ENCODE data around the gene RALGDS.

RALGDS gene

GRCh38 chr9:133119846-133120500 lies 1.1 kb downstream of the RALGDS start:
- H3K27me3 Mint-ChIP-seq = no peaks in the 10 kb centered on the region
- no peaks in the 10 kb centered on the region for H3K9me3 Mint-ChIP-seq
- H3K27ac Mint-ChIP-seq = peak overlapping the region; percentile 65
- H3K36me3 Mint-ChIP-seq (ENCODE audit: low read depth) = no peaks in the 10 kb centered on the region
- peaks cover 87% of the 10 kb centered on the region for H3K4me1 Mint-ChIP-seq (ENCODE audit: low read depth)
- H3K4me3 Mint-ChIP-seq = peak overlapping the region; percentile 79

DNA sequence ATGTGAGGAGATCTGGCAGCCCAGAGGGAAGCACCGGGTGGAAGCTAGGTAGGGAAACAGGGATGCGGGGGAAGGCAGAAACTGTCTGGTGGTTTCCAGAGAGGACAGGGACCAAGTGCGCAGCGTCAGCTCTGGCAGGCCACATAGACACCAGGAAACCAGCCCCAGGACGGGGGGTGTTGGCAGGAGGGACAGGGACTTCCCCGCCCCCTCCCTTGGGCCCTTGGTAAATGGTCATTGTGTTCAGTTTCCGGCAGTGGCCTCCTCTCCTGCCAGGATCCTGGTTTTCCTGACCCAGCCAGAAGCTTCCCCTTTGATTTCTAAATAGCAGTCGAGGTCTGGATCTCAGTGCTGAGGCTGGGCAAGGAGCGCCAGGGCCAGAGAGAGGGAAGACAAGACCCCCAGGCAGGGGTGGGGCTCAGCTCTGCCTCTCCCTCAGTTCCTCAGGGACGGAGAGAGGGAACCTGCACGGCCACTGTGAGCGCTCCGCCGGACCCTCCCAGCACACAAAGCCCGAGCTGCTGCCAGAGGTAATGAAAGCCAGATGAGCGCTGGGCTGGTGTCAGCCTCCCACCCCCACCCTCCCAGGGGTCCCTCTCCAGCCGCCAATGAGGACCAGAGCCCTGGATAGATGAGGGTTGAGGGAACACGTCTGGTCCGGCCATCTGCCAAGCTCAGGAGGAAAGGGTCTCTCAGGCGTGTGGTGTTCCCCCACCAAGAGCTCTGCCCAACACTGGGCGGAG lies 1.8 kb downstream of the RALGDS start:
- H3K4me3 Mint-ChIP-seq = peak overlapping the region; percentile 79
- peak overlapping the region; percentile 59 for H3K27ac Mint-ChIP-seq
- H3K4me1 Mint-ChIP-seq (ENCODE audit: low read depth) = peaks cover 87% of the 10 kb centered on the region
- H3K9me3 Mint-ChIP-seq = no peaks in the 10 kb centered on the region
- no peaks in the 10 kb centered on the region for H3K36me3 Mint-ChIP-seq (ENCODE audit: low read depth)
- no peaks in the 10 kb centered on the region for H3K27me3 Mint-ChIP-seq

DNA sequence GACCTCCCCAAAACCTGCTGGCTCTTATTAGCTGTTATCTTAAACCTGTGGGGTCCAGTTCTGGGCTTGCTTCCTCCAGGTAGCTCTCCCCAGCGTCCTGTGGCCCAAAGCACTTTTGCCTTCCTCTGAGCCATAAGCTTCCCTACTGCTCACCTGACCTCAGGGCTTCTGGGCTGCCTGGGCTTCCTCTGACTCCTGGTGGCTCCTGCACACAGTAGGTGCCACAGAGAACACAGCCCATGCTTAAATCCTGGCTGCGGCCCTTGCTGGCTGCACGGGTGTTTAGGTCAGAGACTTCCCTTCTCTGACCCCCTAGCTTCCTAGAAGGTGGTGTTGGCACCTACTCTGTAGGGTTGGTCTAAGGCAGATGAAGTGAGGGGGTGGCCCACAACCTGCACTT lies 2.5 kb downstream of the RALGDS start:
- no peaks in the 10 kb centered on the region for H3K9me3 Mint-ChIP-seq
- H3K27me3 Mint-ChIP-seq = no peaks in the 10 kb centered on the region
- H3K27ac Mint-ChIP-seq = peak overlapping the region; percentile 59
- peaks cover 87% of the 10 kb centered on the region for H3K4me1 Mint-ChIP-seq (ENCODE audit: low read depth)
- no peaks in the 10 kb centered on the region for H3K36me3 Mint-ChIP-seq (ENCODE audit: low read depth)
- H3K4me3 Mint-ChIP-seq = peak overlapping the region; percentile 38

DNA sequence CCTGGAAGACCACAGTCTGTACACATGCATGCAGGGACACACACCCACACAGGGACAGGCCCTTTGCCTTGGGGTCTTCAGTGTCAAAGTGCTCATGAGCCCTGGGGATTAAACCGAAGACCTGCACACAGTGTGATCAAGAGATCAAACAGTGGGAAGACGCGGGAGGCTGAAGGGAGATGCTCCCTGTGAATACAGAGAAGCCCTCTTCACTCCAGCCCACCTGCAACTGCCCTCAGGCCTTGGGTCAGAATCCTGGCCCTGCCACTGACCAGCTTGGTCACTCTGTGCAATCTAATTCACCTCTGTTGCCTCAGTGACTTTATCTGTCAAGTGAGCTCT lies 2.9 kb downstream of the RALGDS start:
- Mint-ChIP-seq H3K9me3 (no peaks in the 10 kb centered on the region), H3K4me1 (ENCODE audit: low read depth) (peaks cover 87% of the 10 kb centered on the region), H3K27me3 (no peaks in the 10 kb centered on the region), H3K4me3 (no peak overlapping the region), H3K36me3 (ENCODE audit: low read depth) (no peaks in the 10 kb centered on the region), H3K27ac (no peak overlapping the region)

- Mint-ChIP-seq H3K9me3 (no peaks in the 10 kb centered on the region), H3K27ac (no peak overlapping the region), H3K4me3 (no peak overlapping the region), H3K27me3 (no peaks in the 10 kb centered on the region), H3K36me3 (ENCODE audit: low read depth) (no peaks in the 10 kb centered on the region), H3K4me1 (ENCODE audit: low read depth) (peaks cover 87% of the 10 kb centered on the region)
Observed at GRCh38 chr9:133117271-133118178, 3.5 kb downstream of the RALGDS start.

DNA sequence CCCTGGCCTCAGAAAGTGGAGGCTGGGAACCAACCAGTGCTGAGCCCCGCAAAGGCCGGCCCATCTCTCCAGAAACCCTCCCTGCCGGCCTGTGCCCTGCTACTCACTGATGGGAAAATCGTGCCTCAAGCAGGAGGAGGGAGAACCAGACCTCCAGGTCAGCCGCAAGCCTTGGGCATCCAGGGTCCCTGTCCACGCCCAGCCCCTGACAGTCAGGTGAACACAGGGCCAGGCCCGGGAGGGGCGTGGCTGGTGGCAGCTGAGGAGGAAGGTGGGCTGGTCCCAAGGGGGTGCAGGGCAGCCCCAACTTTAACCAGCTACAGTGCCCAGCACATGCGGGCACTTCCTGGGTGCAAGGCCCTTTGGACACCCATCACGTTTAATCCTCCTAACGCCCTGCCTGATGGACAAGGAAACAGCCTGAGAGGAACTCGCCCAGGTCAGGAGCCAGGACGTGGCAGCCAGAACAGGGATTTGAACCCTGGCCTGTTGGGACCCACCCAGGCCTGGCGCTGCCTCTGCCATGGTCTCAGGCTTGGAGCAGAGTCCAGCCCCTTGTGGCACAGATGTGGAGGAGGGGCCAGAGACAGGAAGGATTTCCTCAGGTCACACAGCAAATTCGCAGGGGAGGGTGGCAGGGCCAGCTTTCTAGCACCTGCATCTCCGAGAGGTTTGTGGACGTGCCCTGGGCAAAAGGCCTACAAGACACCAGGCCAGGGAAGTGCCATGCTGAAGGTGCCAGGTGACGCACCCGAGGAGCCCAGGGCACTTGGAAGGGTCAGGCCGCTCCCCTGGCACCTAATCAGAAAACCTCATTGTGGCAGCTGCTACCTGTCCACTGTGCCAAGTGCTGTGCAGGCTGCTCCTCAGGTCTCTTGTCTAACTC lies 4.5 kb downstream of the RALGDS start:
- Mint-ChIP-seq H3K27me3 (no peaks in the 10 kb centered on the region), H3K4me1 (ENCODE audit: low read depth) (peaks cover 80% of the 10 kb centered on the region), H3K27ac (no peak overlapping the region), H3K36me3 (ENCODE audit: low read depth) (peaks cover under 1% of the 10 kb centered on the region), H3K9me3 (no peaks in the 10 kb centered on the region), H3K4me3 (peak overlapping the region; percentile 52)

GRCh38 chr9:133115604-133116345 lies 5.3 kb downstream of the RALGDS start:
- peaks cover 76% of the 10 kb centered on the region for H3K4me1 Mint-ChIP-seq (ENCODE audit: low read depth)
- peak overlapping the region; percentile 52 for H3K4me3 Mint-ChIP-seq
- no peaks in the 10 kb centered on the region for H3K27me3 Mint-ChIP-seq
- no peaks in the 10 kb centered on the region for H3K9me3 Mint-ChIP-seq
- peak overlapping the region; percentile 87 for H3K27ac Mint-ChIP-seq
- peaks cover 3% of the 10 kb centered on the region for H3K36me3 Mint-ChIP-seq (ENCODE audit: low read depth)

DNA sequence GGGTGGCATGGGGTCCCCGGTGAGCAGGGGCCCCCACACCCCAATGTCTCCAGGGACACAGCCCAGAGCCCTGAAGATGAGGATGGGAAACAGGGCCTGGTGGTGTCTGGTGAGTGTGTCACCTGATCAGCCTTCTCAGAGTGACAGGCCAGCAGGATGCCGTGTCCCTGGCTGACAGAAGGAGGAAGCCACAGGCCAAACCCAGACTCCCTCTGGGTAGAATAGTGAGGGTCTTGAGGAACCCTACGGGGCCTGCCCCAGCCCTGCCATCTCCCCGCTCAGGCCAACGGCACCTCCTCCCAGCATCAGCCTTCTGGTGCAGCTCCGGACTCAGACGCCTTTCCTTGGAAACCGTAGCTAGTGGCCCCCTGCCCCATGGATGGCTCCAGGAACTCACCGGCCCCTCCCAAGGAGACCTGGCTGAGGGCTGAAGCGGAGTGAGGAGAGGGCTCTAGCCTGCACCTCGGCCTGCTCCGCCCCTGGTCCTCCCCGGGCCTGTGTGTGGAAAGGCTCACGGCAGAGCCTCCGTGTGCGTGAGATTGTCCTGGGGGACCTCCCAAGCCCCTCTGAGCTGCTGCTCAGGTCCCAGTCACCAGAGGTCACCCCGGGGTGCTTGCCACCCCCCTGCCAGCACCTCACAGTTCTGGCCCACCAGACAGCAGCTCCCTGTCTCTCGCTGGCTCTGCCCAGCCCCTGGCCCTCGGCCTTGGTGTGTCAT lies 6.0 kb downstream of the RALGDS start:
- no peaks in the 10 kb centered on the region for H3K27me3 Mint-ChIP-seq
- H3K36me3 Mint-ChIP-seq (ENCODE audit: low read depth) = peaks cover 3% of the 10 kb centered on the region
- peaks cover 77% of the 10 kb centered on the region for H3K4me1 Mint-ChIP-seq (ENCODE audit: low read depth)
- H3K4me3 Mint-ChIP-seq = peak overlapping the region; percentile 52
- H3K9me3 Mint-ChIP-seq = no peaks in the 10 kb centered on the region
- peak overlapping the region; percentile 87 for H3K27ac Mint-ChIP-seq

- peaks cover 71% of the 10 kb centered on the region for H3K4me1 Mint-ChIP-seq (ENCODE audit: low read depth)
- H3K4me3 Mint-ChIP-seq = no peak overlapping the region
- peaks cover 7% of the 10 kb centered on the region for H3K36me3 Mint-ChIP-seq (ENCODE audit: low read depth)
Observed at GRCh38 chr9:133113949-133114885, 6.8 kb downstream of the RALGDS start.

GRCh38 chr9:133113163-133113948 lies 7.7 kb downstream of the RALGDS start:
- no peak overlapping the region for H3K4me3 Mint-ChIP-seq
- H3K27ac Mint-ChIP-seq = peak overlapping the region; percentile 76
- H3K4me1 Mint-ChIP-seq (ENCODE audit: low read depth) = peaks cover 62% of the 10 kb centered on the region
- no peaks in the 10 kb centered on the region for H3K27me3 Mint-ChIP-seq
- no peaks in the 10 kb centered on the region for H3K9me3 Mint-ChIP-seq
- peaks cover 7% of the 10 kb centered on the region for H3K36me3 Mint-ChIP-seq (ENCODE audit: low read depth)

More at GRCh38 chr9:133113949-133114885, 6.8 kb downstream of the RALGDS start:
- Mint-ChIP-seq H3K27me3 (no peaks in the 10 kb centered on the region), H3K9me3 (no peaks in the 10 kb centered on the region), H3K27ac (peak overlapping the region; percentile 76)

DNA sequence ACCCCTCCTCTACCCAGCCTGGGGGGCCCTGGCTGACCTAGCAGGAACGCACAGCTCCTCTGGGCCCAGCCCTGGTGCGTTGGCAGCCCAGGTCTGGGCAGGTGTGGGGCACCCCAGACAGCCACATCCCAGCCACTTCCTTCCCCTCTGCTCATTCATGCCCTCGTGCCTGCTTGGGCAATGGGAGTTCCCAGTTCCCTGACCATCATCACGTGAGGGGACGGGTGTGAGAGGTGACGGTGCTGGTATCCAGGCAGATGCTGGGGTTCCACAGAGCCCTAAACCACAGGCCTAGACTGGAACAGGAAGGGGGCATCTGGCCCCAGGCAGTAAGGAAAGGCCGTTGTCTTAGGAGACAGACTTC lies 8.4 kb downstream of the RALGDS start:
- H3K27ac Mint-ChIP-seq = peak overlapping the region; percentile 26
- peaks cover 57% of the 10 kb centered on the region for H3K4me1 Mint-ChIP-seq (ENCODE audit: low read depth)

More for the DNA sequence above, 8.4 kb downstream of the RALGDS start:
- H3K36me3 Mint-ChIP-seq (ENCODE audit: low read depth) = peaks cover 11% of the 10 kb centered on the region
- H3K27me3 Mint-ChIP-seq = no peaks in the 10 kb centered on the region
- H3K9me3 Mint-ChIP-seq = no peaks in the 10 kb centered on the region
- no peak overlapping the region for H3K4me3 Mint-ChIP-seq

All from stimulated activated naive CD8-positive, alpha-beta T cell treated with anti-CD3 and anti-CD28 coated beads, Interleukin-15, Interleukin-2, amounts not matched to agents 100 ng/mL and 50 ng/mL, for 24 hours (primary cell).